HG03342 (cell line): ENCODE measurements around the gene EFEMP1.
"Not testable (repeated sequence)": the region's sequence is repeated elsewhere in the genome, so short reads cannot be mapped to it uniquely, and the experiment has no call there.

ENCODE experiments used
- ATAC-seq: cut with Tn5 transposase; IDR thresholded peaks from one replicate; pipeline ENCODE4 v1.9.1; 2021; ENCODE audit warnings: mild to moderate bottlenecking, moderate library complexity; ENCODE audit not compliant: unreplicated experiment

Gene EFEMP1

DNA sequence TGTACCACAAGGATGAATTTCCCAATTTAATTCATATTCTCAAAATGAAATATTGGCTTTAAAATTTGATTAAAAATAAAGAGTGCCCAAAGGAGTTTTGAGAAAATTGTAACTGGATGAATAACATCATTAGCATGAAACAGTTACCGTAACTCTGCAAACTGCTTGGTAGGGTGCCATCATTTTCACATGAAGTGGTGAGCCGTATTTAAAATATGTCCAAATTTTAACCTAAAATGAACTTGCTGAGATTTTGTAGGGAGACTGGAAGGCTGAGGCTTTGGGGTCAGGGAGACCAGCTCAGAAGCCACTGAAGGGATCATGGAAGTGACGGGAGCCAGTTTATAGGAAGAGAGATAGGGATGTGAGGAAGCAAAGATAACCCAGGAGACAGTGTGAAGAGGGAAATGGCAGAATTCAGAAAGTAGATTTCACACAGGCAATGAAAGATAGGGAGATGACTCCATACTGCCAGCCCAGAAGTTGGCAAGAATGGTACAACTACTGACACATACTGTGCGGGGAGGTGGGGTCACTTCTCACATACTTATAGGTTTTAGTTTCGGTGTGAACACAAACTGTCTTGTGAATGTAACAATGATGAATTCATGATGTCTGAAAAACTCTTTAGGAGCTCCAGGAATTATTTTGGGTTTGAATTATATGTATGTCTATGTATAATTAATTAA, 53.8 kb downstream of the EFEMP1 start:
- no peak for ATAC-seq

DNA sequence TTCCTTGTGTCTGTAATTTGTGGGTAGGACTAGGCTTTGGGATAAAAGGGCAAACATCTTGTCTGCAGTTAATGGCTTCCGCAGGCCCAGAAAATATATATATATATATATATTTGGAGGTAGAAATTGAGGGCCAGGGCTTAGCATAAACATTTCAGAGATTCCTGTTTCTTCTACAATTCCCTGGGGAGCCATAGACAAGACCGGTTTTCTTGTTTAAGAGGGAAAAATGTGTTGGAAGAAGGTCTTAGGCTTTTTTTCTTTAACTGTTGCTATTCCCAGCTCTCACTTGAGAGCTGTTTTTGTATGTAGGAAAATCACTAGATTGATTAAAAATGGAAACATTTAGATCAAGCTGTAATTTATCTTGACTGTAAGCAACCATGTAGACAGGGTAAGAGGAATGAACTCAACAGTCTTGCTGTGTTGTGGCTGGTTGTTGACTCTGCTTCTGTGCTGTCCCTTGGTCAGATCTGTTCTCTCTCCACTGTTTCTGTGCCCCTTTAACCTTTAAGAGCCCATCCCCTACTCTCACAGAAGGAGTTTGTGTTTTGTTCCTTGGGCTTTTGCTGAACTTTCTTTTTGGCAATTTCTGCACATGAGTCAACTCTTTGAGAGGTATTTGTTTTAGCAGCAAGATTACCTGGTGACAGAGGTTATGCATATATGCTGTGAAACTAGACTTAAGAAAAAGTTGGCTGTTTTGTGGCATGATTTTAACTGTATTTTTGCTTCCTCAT, 58.3 kb downstream of the EFEMP1 start:
- no peak for ATAC-seq

DNA sequence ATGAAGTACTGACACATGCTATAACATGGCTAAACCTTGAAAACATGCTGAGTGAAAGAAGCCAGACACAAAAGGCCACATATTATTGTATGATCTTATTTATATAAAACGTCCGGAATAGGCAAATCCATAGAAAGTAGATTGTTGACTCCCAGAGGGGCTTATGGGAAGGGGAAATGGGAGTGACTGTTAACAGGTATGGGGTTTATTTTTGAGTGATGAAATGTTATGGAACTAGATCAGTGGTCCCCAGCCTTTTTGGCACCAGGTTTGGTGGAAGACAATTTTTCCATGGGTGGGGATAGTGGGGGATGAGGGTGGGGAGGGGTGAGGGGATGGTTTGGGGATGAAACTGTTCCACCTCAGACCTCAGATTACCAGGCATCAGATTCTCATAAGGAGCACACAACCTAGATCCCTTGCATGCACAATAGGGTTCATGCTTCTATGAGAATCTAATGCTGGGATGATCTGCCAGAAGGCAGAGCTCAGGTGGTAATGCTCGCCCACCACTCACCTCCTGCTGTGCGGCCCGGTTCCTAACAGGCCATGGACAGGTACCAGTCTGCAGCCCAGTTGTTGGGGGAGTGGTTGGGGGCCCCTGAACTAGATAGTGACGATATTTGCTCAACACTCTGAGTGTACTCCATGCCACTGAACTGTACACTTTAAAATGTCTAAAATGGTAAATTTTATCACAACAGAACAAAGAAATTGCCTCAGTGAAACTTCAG, 59.1 kb downstream of the EFEMP1 start:
- ATAC-seq, result no peak

GRCh38 chr2:55862673-55863390, 60.8 kb downstream of the EFEMP1 start:
- ATAC-seq, result no peak

DNA sequence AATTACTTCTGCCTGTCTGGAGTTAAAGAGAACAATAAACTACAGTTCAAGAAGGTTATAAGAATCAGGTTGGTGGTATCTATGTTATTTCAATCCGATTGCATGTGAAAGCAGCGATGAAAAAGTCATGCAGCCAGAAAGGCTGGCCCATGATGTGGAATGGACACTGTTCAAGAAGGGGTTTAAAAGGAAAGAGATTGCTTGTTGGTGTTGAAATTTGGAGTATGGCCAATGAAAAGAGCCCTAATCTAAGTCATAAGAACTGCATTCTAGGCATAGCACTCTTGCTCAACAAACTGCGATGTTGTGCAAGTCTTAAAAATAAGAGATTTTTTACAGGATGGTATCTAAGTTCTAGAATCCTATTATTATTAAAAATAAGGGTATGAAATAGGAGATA, 61.3 kb downstream of the EFEMP1 start:
- no peak for ATAC-seq

DNA sequence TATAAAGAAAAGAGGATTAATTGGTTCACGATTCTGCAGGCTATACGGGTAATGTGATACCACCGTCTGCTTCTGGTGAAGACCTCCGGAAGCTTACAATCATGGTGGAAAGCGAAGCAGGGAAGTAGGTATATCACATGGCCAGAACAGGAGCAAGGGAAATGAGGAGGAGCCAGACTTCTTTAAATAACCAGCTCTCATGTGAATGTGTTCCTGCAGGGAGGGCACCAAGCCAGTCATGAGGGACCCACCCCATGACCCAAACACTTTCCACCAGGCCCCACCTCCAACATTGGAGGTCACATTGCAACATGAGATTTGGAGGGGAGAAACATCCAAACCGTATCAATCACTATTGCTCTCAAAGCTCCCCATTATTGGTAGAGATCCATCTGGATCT, 61.8 kb downstream of the EFEMP1 start:
- no peak for ATAC-seq

GRCh38 chr2:55860832-55861231, 62.8 kb downstream of the EFEMP1 start:
- ATAC-seq, result no peak

DNA sequence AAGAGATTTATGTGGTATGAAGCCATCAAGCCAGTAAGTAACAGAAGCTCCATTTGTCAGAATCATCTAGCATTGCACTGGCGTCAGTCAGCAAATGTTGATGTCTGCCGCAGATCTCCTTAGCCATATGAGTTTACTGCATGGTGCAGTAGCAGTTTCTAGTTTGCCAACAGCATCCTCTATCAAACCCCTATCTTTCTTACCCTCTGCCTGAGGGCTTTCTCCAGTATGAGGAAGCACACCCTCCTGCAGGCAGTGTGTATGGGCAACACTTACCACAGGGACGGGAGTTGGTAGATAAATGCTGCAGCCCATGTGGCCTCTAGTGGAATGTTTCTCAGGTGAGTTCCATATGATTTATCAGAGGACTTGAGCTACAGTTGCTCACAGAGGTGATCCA, 63.7 kb downstream of the EFEMP1 start:
- ATAC-seq, result no peak

- ATAC-seq, result no peak
Measured at GRCh38 chr2:55857766-55858165, 65.8 kb downstream of the EFEMP1 start.

DNA sequence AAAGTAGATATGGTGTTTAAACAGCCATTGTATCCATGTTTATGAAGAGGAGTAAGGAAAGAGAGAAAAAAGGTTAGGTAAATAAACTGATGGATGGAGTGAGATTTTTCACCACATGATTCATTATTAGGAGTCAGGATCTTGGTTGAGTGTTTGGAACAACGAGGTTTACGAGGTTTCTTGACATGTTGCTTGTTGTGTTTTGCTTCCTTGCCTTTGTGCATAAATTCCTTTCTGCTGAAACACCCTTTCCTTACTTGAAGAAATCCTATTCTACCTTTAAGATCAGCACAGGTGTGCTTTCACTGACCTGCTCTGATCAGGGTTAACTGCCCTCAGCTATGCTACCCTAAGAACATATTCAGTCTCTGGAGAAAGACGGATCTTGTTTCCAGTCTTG, 66.6 kb downstream of the EFEMP1 start:
- no peak for ATAC-seq

DNA sequence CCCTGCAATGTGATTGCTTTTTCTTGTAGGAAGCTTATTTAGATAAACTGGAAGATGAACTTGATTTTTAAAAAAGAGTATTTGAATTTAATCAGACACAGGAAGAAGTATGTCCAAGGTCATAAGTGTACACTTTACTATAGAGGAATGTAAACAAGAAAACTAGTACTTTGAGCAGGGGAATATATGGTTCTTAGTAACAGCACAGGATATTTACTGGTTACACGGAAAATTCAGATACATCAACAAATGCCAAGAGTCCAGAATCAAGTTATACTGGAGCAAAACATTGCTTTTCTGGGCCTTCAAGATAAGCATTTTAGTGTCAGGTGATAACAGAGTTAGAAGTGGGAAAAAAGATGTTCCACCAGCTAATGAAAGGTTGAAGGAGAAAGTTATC, 75.5 kb downstream of the EFEMP1 start:
- no peak for ATAC-seq

- no peak for ATAC-seq
Measured at GRCh38 chr2:55846426-55846825, 77.2 kb downstream of the EFEMP1 start.

- no peak for ATAC-seq
Measured at GRCh38 chr2:55844986-55845385, 78.6 kb downstream of the EFEMP1 start.

GRCh38 chr2:55843994-55844345, 79.6 kb downstream of the EFEMP1 start:
- no peak for ATAC-seq

GRCh38 chr2:55843096-55843993, 80.2 kb downstream of the EFEMP1 start:
- no peak for ATAC-seq

DNA sequence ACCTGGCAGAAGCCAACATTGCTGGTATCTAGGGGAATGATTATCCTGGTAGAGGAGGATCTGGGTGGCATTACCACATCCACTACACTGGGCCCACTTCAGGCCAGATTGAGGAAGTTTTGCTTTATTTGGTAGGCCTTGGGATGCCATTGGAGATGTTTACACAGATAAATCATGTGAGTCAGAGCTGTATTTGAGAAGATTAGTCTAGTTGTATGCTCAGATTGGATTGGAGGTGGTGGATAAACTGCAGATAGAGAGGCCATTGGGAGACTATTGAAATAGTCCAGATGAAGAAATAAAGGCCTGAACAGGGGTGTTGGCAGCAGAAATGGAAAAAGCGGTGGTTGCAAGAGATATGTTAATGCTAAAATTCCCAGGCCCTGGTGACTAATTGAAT, 81.5 kb downstream of the EFEMP1 start:
- ATAC-seq, result no peak

DNA sequence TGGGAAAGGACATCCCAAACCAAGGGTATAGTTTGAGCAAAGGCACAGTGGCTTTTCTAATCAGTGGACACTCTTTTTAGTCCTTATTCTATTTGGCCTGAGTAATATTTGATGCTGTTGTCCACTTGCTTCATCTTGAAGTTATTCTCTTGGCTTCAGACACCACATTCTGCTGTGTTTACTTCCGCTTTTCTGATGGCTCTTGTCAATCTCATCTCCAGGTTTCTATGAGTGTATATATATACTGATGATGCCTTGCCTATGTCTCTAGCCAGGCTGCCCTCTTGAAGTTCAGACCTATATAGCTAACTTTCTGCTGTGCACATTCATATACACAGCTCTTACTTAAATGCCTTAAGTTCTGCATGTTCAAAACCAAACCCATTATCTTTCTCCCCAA, 83.1 kb downstream of the EFEMP1 start:
- ATAC-seq, result no peak

GRCh38 chr2:55839182-55839819, 84.3 kb downstream of the EFEMP1 start:
- ATAC-seq, result no peak

- ATAC-seq, result no peak
Measured at GRCh38 chr2:55838653-55839052, 84.9 kb downstream of the EFEMP1 start.

GRCh38 chr2:55838117-55838516, 85.5 kb downstream of the EFEMP1 start:
- not testable (repeated sequence) for ATAC-seq
